Dedifferentiated amniotic fluid mesenchymal stem cell (primary cell): ENCODE results near the gene LUC7L3.
"Not testable (repeated sequence)": the region's sequence is repeated elsewhere in the genome, so short reads cannot be mapped to it uniquely, and the experiment has no call there.

ENCODE experiments used
- DNase-seq: peaks from one replicate; pipeline ENCODE4 v3.0.0-alpha.2; 2016; ENCODE audit errors: extremely low spot score

LUC7L3 gene

DNA sequence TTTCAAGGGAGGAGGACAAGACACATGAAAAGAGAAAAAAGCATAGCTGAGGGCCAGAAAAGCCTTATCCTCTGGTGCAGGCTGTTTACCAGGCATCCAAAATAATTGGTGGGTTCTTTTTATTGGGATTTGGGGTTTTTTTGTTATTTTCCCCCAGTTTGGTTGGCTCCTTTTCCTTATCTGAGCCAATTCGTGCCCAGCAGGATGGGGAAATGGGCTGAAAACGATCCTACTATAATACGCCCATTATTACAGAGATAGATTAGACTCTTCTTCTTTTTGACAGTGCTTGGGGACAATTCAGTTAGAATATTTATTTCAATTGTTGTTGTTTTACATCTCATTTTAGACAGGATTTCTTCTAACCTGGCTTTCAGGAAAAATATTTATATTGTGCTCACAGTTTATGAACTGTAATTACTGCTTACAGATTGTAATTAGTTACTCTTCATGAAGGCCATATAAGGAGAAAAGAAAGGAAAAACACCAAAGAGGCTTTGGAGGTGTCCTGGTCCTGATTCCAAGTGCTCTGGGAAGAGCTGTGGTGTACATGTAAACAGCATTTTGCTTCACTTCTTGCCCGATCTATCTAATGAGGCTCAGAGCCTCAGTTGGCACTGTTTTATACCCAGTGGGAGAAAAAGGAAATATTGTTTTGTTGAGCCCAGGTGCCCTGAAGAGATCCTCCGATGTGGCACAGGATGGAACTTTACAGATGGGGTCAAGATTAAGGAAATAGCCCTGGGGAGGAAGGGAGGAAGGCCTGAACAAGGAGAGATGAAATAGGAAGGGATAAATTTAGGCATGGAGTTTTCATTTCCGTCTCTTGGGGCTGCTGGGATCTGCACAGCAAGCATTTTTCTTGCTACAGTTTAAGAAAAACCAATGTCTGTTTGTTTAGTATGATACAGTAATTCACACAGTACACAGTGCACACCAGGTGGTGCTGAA, 11.1 kb upstream of the LUC7L3 start:
- DNase-seq, result no peak

DNA sequence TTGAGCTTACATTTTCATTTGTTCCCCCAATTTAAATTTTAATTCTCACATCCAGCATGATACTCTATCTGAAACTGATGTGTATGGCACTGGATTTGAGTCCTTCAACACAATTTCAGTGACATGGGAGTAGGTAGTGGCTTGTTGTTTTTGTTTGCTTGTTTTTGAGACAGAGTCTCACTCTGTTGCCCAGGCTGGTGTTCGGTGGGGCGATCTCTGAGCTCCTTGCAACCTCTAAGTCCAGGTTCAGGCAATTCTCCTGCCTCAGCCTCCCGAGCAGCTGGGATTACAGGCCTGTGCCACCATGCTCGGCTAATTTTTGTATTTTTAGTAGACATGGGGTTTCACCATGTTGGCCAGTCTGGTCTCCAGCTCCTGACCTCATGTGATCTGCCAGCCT, 10.3 kb upstream of the LUC7L3 start:
- DNase-seq, result not testable (repeated sequence)

DNA sequence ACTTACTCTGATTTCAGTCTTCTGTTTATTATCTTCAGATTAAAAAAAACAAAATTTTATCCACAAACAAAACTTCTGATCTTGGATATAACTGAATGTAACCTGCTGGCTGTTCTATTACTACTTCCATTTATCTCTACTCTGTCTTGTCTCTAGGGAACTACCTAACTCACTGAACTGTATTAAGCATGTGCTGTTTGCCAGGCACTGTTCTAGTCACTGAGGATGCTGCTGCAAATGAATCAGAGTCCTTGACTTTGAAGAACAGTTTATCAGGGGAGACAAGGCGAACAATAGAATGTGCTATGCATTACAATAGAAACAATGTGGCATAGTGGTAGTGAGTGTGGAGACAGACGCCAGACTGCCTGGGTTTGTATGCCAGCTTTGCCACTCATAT, 9.4 kb upstream of the LUC7L3 start:
- no peak for DNase-seq

DNA sequence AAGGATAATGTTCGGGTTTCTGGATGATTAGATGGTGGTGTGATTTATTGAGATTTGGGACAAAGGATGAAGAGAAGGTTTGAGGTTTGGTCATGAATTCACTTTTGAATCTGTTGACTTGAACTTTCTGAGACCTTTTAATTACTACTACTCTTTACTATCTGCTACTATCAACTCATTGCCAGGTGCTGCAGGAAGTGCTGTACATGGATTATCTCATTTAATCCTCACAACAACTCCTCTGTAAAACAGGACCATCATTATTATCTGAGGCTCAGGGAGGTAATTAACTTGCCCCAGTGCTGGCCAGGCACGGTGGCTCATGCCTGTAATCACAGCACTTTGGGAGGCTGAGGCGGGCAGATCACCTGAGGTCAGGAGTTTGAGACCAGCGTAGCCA, 8.8 kb upstream of the LUC7L3 start:
- DNase-seq, result no peak

DNA sequence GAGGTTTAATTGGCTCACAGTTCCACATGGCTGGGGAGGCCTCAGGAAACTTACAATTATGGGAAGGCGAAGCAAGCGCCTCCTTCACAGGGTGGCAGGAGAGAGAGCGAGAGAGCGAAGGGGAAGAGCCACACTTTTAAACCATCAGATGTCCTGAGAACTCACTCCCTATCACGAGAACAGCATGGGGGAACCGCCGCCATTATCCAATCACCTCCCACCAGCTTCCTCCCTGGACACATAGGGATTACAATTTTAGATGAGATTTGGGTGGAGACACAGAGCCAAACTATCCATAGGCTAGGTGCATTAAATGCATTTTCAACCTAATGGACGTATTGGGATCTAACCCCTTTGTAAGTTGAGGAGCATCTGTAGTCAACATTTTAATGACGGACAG, 6.8 kb upstream of the LUC7L3 start:
- DNase-seq, result no peak

DNA sequence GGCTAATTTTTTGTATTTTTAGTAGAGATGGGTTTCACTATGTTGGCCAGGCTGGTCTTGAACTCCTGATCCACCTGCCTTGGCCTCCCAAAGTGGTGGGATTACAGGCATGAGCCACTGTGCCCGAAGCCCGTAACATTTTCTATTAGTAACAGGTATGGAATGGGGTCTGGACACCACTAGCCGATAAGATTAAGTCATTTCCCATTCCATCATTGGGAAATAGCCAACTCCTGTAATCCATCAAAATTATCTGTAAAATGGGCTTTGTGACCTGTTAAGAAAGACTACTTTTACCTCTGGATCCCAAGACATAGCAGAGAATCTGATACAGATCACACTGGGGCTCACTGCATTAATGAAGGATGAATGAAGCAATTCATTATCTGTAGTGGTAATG, 3.9 kb upstream of the LUC7L3 start:
- DNase-seq, result no peak

DNA sequence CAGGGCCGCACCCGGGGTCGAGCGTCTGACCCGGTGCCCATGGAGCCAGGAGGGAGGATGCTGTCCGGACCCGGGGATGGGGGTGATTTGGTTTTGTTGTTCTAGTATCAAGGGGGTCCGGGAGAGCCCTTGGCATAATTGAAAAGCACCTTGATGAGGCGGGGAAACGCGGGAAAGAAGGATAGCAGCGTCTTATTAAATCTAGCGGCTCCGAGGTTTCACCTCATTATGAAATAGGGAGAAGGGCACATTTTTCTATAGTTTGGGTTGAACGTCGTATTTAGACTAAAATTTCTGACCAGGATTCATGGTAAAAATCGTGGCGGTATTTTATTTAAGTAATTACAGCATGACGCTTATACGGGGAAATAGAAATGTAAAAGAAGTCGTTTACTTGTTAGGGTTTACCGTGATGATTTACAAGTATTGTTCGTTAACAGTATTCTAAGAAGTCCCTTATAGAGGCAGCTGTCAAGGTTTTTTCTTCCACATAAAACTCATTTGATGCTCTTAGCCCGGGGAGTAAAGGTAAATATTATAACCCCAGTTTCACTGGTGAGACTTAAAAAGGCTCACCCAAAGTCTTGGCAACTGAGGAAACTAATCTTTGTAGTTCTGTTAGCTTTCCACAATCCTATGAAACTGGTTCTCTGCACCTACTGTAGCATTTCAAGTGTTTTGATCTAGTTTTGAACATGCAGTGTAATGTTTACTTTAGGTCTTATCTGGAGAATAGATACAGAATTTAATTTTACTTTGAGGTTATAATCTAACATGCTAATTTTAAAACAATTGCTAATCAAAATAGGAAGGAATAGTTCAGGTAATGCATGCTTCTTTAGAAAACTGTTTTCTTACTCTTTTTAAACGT, 756 bp downstream of the LUC7L3 start:
- DNase-seq, result no peak

DNA sequence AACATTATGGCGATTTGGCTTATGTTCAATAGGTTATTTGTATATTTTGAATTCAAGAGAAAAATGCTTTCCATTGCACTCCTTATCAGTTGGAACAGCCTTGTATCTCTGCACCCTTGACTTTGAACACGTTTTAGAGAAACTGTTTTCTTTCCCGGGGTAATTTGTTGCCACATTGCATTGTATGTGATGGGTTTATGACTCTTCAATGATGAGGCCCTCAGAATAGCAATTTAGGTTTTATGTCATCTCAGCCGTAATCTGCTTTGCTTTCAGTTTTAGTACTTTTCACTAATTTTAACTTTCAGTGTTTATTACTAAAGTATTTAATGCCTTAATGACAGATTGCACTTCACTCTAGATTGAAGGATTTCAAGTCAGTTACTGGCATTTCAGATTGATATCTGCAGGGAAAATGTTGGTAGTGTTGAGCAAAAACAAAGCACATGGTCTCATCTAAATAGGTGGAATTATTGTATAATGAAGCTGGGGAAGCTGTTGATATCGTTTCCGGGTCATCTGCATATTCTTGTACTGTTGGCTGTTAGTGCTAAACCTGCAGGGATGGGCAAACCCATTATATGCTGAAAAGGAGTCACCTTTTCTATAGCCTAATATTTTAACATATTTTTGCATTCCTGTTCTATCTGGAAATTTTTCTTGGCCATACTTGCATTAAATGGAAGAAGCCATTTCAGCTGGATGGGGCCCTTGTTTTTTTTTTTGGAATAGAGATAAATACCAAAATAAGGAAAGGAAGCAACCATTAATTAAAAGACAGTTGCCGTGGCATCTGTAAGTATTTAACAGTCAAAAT, 2.0 kb downstream of the LUC7L3 start:
- DNase-seq, result no peak

DNA sequence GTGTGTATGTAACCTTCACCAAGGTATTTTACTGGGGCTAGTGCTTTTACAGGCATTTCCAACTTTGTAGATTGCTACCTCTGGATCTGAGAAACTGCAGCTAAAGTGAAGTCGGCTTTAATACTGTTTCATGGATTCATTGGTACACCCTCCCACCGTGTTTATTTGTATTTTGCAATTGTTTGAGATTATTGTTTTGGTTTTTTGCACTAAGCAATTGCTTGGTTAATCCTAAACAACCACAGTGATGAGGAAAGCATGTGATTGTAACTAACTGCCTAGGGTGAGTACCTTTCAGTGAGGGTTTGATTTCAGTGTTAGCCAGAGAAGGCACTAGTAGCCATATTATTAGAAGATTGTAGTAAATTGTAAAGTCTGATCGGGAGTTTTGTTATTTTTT, 3.3 kb downstream of the LUC7L3 start:
- no peak for DNase-seq

DNA sequence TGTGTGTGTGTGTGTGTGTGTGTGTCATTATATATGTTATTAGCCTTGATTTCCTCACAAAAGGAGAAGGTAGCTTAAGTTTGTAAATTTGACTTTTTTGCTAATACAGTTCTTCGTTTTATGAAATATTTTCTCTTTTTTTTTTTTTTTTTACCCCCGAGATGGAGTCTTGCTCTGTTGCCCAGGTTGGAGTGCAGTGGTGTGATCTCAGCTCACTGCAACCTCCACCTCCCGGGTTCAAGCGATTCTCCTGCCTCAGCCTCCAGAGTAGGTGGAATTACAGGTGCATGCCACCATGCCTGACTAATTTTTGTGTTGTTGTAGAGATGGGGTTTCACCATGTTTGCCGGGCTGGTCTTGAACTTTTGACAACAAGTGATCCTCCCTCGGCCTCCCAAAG, 5.2 kb downstream of the LUC7L3 start:
- not testable (repeated sequence) for DNase-seq

DNA sequence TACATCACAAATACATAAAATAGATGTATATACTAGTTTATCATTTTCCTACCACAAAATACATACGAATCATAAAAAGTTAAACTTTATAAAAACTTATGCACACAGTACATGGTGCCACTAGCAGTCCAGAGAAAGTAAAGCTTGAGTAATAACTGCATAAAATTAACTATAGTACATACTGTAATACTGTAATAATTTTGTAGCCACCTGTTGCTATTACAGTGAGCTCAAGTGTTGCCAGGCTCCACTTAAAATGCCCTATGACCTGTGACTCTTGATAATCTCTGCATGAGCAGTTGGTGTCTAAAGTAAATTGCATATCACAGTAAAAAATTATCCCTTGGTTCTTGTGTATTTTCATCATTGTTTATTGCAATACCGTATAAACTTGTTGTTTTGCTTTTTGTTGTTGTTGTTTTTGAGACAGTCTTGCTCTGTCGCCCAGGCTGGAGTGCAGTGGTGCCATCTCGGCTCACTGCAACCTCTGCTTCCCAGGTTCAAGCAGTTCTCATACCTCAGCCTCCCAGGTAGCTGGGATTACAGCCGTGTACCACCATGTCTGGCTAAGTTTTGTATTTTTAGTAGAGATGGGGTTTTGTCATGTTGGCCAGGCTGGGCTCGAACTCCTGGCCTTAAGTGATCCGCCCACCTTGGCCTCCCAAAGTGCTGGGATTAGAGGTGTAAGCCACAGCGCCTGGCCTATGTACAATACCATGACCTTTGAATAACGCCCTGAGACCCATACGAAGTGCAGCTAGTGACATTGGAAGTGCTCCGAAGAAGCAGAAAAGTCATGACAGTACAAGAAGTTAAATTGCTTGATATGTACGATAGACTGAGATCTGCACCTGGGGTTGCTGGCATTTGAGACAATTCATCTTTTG, 6.6 kb downstream of the LUC7L3 start:
- no peak for DNase-seq

DNA sequence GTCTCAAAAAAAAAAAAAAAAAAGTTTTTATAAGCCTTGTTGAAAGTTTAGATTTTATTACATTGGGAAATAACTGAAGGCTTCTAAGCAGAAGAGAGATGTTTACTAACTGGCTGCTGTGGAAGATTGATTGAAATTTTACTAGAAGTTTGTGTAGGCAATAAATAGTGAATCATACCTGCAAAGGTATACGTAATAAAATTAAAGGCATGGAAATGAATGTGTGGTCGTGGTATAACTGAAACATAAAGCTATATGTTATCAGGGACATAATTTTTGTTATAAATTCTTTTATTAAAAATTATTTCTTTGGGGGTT, 8.7 kb downstream of the LUC7L3 start:
- no peak for DNase-seq

DNA sequence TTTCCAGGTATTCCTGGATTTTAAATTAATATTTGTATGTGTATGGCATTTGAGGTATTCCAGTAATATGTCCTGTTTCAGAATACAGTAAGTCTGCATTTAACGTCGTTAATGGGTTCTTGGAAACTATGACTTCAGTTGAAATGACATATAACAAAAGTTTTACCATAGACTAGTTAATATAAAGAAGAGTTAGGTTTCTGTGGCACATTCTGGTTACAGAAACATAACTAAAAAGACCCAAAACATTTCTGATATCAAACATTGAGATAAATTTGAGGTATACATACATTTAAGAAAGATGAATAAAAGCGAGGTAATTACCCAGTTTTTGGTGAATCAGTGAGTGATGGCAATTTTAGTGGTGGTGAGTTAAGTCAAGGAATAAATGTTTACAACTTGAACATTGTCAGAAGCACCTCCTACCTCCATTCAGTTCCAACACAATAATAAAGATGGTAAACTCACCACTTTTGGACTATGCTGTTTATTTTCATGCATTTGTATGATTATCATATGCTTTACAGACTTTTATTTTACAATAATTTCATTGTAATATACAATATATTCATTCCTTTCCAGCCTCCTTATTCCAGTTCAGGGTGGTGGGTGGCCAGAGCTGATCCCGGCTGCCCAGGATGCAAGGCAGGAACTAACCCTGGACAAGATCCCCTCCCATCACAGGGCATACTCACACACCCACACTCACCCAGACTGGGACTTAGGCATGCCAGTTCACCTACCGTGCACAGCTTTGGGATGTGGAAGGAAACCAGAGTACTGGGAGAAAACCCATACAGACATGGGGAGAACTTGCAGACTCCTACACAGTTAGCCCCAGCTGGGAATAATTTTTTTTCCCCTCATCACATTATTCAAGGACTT, 9.7 kb downstream of the LUC7L3 start:
- no peak for DNase-seq

DNA sequence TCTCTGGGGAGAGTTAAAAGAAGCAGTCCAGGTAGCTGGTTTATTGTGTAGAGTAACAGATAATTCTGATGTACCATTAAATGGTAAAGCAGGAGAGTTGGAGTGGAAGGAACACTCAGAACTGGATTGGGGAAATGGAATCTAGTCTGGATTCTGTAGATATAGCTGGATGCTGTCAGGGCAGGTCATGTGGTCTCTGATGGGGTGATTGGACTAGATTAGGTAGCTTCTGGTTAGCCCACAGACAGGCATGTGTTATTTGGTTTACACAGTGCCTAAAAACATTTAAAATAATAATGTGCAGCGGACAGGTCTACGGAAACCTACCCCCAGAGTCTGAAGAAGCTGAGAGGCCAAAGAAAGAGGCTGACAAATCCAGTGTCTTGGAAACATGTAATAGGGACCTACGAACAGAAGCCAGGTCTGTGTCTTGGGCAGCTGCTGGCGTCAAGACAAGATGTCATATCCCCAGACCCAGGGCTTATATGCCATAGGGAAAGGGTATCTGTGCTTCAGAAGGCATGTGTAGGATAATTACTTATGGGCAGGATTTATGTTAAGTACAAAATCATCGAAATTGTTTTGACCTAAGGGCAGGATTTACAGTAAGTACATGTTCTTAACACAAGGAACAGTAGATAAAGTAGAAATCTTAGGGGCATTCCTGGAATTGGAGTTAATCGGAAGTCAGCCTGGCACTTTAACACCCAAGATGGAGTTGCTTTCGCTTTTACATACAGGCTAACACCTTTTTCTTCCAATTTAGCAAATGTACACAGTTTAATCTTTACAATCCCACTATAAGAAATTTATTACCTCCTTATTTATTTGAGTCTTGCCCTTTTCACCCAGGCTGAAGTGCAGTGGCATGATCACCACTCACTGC, 12.4 kb downstream of the LUC7L3 start:
- DNase-seq, result no peak

DNA sequence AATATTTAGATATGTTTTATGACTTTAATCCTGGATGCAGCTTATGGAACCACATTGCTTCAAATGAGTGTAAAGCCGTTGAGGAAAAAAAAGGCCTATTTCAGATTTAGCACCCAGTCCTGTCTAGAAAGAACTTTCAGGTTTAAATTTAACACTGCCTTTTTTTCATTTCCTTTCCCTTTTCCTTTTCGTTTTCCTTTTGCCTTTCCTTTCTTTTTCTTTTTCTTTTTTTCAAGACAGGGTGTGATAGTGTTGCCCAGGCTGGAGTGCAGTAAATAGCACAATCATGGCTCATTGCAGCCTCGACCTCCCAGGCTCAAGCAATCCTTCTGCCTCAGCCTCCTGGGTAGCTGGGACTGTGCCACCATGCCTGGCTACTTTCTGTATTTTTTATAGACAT, 15.9 kb downstream of the LUC7L3 start:
- DNase-seq, result no peak

DNA sequence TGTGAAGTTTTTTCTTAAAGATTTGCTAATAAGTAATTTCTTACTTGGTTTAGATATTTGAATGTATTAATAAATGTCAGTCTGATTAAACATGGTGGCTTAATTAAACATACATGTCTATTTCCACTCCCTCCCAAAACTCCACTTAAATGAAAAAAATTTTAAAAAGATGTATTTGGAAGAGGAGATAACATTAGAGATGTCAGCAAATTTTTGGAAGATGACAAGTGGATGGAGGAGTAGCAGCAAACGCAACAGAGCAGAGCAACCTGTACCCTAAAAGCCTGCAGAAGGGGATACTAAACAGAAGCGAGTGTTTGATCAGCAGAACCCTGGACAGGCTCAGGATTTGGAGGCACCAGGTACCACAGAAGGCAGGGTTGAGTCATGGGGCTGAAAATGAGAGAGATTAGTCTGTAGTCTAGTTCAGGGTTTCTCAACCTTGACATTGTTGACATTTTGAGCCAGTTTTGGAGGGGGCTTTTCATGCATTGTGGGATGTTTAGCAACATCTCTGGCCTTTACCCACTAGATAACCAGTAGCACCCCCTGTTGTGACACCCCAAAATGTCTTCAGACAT, 17.8 kb downstream of the LUC7L3 start:
- DNase-seq, result no peak

DNA sequence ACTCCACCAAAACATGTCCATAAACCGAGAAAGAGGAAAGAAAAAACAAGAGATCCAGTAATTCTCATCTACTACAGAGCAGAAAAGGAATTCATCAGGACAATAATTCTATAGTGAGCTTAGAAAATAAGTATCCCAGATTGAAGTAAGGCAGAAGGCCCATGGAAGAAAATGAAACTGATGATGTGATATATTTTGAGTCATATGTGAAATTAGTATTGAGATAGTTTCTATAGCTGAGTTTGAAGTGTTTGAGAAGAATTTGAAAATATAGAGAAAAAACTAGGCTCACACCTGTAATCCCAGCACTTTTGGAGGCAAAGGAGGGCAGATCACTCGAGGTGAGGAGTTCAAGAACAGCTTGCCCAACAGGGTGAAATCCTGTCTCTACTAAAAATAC, 19.7 kb downstream of the LUC7L3 start:
- no peak for DNase-seq

DNA sequence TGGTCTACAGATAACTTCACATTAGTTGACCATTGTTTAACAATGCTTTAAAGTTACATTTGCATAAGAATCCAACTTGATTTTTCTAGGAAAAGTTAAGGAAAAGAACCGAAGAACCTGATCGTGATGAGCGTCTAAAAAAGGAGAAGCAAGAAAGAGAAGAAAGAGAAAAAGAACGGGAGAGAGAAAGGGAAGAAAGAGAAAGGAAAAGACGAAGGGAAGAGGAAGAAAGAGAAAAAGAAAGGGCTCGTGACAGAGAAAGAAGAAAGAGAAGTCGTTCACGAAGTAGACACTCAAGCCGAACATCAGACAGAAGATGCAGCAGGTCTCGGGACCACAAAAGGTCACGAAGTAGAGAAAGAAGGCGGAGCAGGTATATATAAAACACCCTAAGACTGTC, 26.2 kb downstream of the LUC7L3 start:
- no peak for DNase-seq

DNA sequence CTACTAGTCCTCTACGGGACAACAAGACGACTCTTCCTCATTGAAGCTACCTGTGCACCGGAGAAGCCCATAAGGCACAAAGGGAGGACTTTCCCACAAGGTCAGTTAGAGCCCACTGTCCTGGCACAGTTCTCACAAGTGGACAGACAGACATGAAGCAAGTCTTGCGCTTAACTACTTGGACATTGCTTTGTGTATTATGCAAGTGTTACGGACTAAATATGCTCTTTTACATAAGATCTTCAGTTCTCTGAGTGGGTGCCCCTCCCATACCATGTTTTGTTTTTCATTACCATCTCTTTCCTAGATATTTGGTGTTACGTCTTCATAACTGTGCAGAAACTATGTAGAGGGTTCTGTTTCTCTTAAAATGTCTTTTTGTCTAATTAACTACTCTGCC, 29.8 kb downstream of the LUC7L3 start:
- DNase-seq, result no peak
